NB4 (cell line): ENCODE data around the gene SERP1.

Experiments used
- DNase-seq: peaks from one replicate; pipeline ENCODE4 v3.0.0; 2010; ENCODE audit warnings: low read depth
- H3K4me3 ChIP-seq: one replicate; pipeline ENCODE4 v1.5.1; 2011; ENCODE audit warnings: mild to moderate bottlenecking, low read depth, low read length, moderate library complexity
- CTCF ChIP-seq: IDR thresholded peaks from one replicate; pipeline ENCODE4 v1.5.1; 2012; ENCODE audit warnings: low read depth, low read length
- MAX ChIP-seq: IDR thresholded peaks from 2 replicates; pipeline ENCODE4 v1.6.1; 2011; ENCODE audit warnings: low read depth, low read length
- MYC ChIP-seq: IDR thresholded peaks from 2 replicates; pipeline ENCODE4 v1.6.1; 2011; ENCODE audit warnings: low read depth, low read length
- POLR2A ChIP-seq: IDR thresholded peaks from 2 replicates; pipeline ENCODE4 v1.6.1; 2011; ENCODE audit warnings: mild to moderate bottlenecking; ENCODE audit not compliant: insufficient read length; ENCODE audit errors: extremely low read depth

Gene SERP1

GRCh38 chr3:150531775-150532174, 14.5 kb downstream of the SERP1 start:
- TF ChIP-seq CTCF (no peak), MYC (no peak)
- no peak for DNase-seq
- no peak overlapping the region for H3K4me3 ChIP-seq

GRCh38 chr3:150528354-150528797, 17.9 kb downstream of the SERP1 start:
- no peak overlapping the region for H3K4me3 ChIP-seq
- DNase-seq, result peak; percentile 29

GRCh38 chr3:150527464-150528255, 18.6 kb downstream of the SERP1 start:
- H3K4me3 ChIP-seq, result no peak overlapping the region
- no peak for DNase-seq
- TF ChIP-seq CTCF (no peak), MAX (no peak), MYC (no peak), POLR2A (no peak)

More at GRCh38 chr3:150528354-150528797, 17.9 kb downstream of the SERP1 start:
- TF ChIP-seq MAX (no peak), POLR2A (no peak), MYC (no peak)

- TF ChIP-seq POLR2A (no peak), CTCF (no peak), MAX (no peak), MYC (no peak)
- no peak overlapping the region for H3K4me3 ChIP-seq
- no peak for DNase-seq
Observed at GRCh38 chr3:150523538-150523937, 22.8 kb downstream of the SERP1 start.

GRCh38 chr3:150521463-150521862, 24.8 kb downstream of the SERP1 start:
- no peak overlapping the region for H3K4me3 ChIP-seq
- no peak for TF ChIP-seq MYC
- TF ChIP-seq CTCF, result no peak
- no peak for TF ChIP-seq POLR2A
- no peak for TF ChIP-seq MAX
- no peak for DNase-seq

- no peak for TF ChIP-seq POLR2A
- H3K4me3 ChIP-seq, result no peak overlapping the region
- DNase-seq, result no peak
Observed at GRCh38 chr3:150520408-150520807, 25.9 kb downstream of the SERP1 start.

GRCh38 chr3:150519026-150519425, 27.3 kb downstream of the SERP1 start:
- no peak for TF ChIP-seq MYC
- no peak for TF ChIP-seq CTCF
- no peak for TF ChIP-seq MAX
- no peak for TF ChIP-seq POLR2A
- H3K4me3 ChIP-seq, result no peak overlapping the region
- no peak for DNase-seq
